Measurements from ENCODE around the gene CUL7.

- no peak for TF ChIP-seq POLR2A (IDR thresholded peaks at IDR 0.05)
- TF ChIP-seq, protein P1, sequence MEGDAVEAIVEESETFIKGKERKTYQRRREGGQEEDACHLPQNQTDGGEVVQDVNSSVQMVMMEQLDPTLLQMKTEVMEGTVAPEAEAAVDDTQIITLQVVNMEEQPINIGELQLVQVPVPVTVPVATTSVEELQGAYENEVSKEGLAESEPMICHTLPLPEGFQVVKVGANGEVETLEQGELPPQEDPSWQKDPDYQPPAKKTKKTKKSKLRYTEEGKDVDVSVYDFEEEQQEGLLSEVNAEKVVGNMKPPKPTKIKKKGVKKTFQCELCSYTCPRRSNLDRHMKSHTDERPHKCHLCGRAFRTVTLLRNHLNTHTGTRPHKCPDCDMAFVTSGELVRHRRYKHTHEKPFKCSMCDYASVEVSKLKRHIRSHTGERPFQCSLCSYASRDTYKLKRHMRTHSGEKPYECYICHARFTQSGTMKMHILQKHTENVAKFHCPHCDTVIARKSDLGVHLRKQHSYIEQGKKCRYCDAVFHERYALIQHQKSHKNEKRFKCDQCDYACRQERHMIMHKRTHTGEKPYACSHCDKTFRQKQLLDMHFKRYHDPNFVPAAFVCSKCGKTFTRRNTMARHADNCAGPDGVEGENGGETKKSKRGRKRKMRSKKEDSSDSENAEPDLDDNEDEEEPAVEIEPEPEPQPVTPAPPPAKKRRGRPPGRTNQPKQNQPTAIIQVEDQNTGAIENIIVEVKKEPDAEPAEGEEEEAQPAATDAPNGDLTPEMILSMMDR (IDR thresholded peaks at IDR 0.05), result no peak
These were observed 7.3 kb upstream of the CUL7 start for GRCh38 chr6:43060755-43061633.
